ENCODE measurements around the gene RNF20.

DNA sequence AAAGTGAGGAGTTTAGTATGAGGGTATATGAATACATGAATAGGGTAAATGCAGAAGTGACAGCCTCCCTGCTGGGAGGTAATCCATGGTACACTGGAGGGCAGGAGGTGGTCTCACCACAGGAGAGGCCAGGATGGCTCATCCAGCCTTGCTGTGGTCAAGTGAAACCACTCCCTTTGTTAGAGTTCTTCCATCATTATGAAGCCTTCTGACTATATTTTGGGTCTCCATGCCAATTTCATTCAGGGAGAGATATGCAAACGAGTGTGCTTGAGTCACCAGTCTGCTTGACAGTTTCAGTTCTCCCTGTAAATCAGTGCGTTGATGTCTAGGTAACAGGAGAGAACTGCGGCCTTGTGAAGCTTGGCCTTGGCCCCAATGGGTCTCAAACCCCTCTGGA lies 44.7 kb downstream of the RNF20 start:
- no peak for TF ChIP-seq YY1 (IDR thresholded peaks at IDR 0.05; ENCODE audit: extremely low read depth, insufficient replicate concordance, low read depth, low read length)
- TF ChIP-seq POLR2A (IDR thresholded peaks at IDR 0.05; ENCODE audit: borderline replicate concordance, extremely low read depth, insufficient read depth, insufficient read length): no peak
- no peak for TF ChIP-seq CTCF (IDR thresholded peaks at IDR 0.05 in 2 of 3, conservative IDR thresholded peaks at IDR 0.05 in 1 of 3; ENCODE audit: borderline replicate concordance in 1 of 3, insufficient read depth in 1 of 3, low read depth in 2 of 3, low read length in 2 of 3)
- TF ChIP-seq ATF3 (IDR thresholded peaks at IDR 0.05): no peak
- TF ChIP-seq POLR2AphosphoS5 (IDR thresholded peaks at IDR 0.05; ENCODE audit: low read depth, low read length): no peak
- no peak for TF ChIP-seq TCF7L2 (IDR thresholded peaks at IDR 0.05; ENCODE audit: borderline replicate concordance, extremely low read depth, insufficient read depth, insufficient read length)
- no peak for TF ChIP-seq ZFX (IDR thresholded peaks at IDR 0.05)
- TF ChIP-seq ELF1 (IDR thresholded peaks at IDR 0.05; ENCODE audit: borderline replicate concordance, low read depth): no peak
- TF ChIP-seq, protein P1, sequence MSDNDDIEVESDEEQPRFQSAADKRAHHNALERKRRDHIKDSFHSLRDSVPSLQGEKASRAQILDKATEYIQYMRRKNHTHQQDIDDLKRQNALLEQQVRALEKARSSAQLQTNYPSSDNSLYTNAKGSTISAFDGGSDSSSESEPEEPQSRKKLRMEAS (IDR thresholded peaks at IDR 0.05): no peak
- no peak for TF ChIP-seq JUND (IDR thresholded peaks at IDR 0.05)
